Astrocyte (in vitro differentiated cells and primary cell): ENCODE results near the gene NUP50.

Source experiments
- CTCF ChIP-seq: IDR thresholded peaks from 2 replicates; pipeline ENCODE4 v1.5.1; 2011; ENCODE audit warnings: low read depth, mild to moderate bottlenecking, inconsistent platforms, low read length, moderate library complexity; ENCODE audit not compliant: insufficient read depth
- EZH2 ChIP-seq: IDR thresholded peaks from 2 replicates; pipeline ENCODE4 v1.6.1; 2012; ENCODE audit warnings: mild to moderate bottlenecking, low read length, inconsistent platforms; ENCODE audit not compliant: insufficient read depth

- TF ChIP-seq CTCF (no peak), EZH2 (no peak)
These were observed 41.7 kb downstream of the NUP50 start for GRCh38 chr22:45205276-45205925.
